GM21786 (cell line): Measurements from ENCODE around the gene NOL4L.

Source experiments
- ATAC-seq: cut with Tn5 transposase; IDR thresholded peaks from one replicate; pipeline ENCODE4 v1.9.1; 2021; ENCODE audit not compliant: unreplicated experiment

NOL4L gene

GRCh38 chr20:32462900-32463641 is 122.1 kb downstream of the NOL4L start:
- no peak for ATAC-seq

- no peak for ATAC-seq
These were observed 123.1 kb downstream of the NOL4L start for GRCh38 chr20:32461836-32462600.

- no peak for ATAC-seq
These were observed 124.3 kb downstream of the NOL4L start for GRCh38 chr20:32460683-32461320.

- no peak for ATAC-seq
These were observed 124.9 kb downstream of the NOL4L start for GRCh38 chr20:32460231-32460630.

- ATAC-seq, result no peak
These were observed 126.3 kb downstream of the NOL4L start for GRCh38 chr20:32458837-32459220.

- ATAC-seq, result no peak
These were observed 126.9 kb downstream of the NOL4L start for GRCh38 chr20:32458061-32458836.

GRCh38 chr20:32457479-32457986 is 127.6 kb downstream of the NOL4L start:
- no peak for ATAC-seq

- no peak for ATAC-seq
These were observed 128.2 kb downstream of the NOL4L start for GRCh38 chr20:32456869-32457478.

GRCh38 chr20:32455901-32456701 is 129.0 kb downstream of the NOL4L start:
- no peak for ATAC-seq

GRCh38 chr20:32455171-32455900 is 129.8 kb downstream of the NOL4L start:
- no peak for ATAC-seq

GRCh38 chr20:32454164-32455145 is 130.7 kb downstream of the NOL4L start:
- no peak for ATAC-seq

GRCh38 chr20:32453467-32454163 is 131.5 kb downstream of the NOL4L start:
- no peak for ATAC-seq

- no peak for ATAC-seq
These were observed 132.2 kb downstream of the NOL4L start for GRCh38 chr20:32452776-32453466.

- ATAC-seq, result no peak
These were observed 133.3 kb downstream of the NOL4L start for GRCh38 chr20:32451682-32452461.

- ATAC-seq, result no peak
These were observed 133.8 kb downstream of the NOL4L start for GRCh38 chr20:32451340-32451681.

- ATAC-seq, result no peak
These were observed 134.6 kb downstream of the NOL4L start for GRCh38 chr20:32450484-32451061.
